Central memory CD8-positive, alpha-beta T cell (primary cell): Measurements from ENCODE around the gene ZFAND3.

ENCODE experiments used
- ATAC-seq: fragments of 150-1000 bp; cut with Tn5 transposase; replicated peaks from 2 replicates; pipeline ENCODE4 v1.10.0; 2022; ENCODE audit warnings: mild to moderate bottlenecking, moderate FRiP score, moderate number of reproducible peaks; ENCODE audit not compliant: poor library complexity, severe bottlenecking; ENCODE audit errors: extremely low read depth
- DNase-seq, 2 donors: peaks; one replicate each; pipeline ENCODE4 v3.0.0; 2021; ENCODE audit warnings: low spot score in 2 of 2
- H3K27ac Mint-ChIP-seq: one replicate; pipeline ENCODE4 v1.8.0; 2022; ENCODE audit warnings: low read depth, mild to moderate bottlenecking, moderate library complexity, mixed read lengths
- H3K27me3 Mint-ChIP-seq: one replicate; pipeline ENCODE4 v1.8.0; 2022; ENCODE audit warnings: mixed read lengths
- H3K36me3 Mint-ChIP-seq: one replicate; pipeline ENCODE4 v1.8.0; 2022; ENCODE audit warnings: mild to moderate bottlenecking, moderate library complexity, mixed read lengths; ENCODE audit not compliant: insufficient read depth
- H3K4me1 Mint-ChIP-seq: one replicate; pipeline ENCODE4 v1.8.0; 2022; ENCODE audit warnings: mixed read lengths
- H3K4me3 Mint-ChIP-seq: one replicate; pipeline ENCODE4 v1.8.0; 2022; ENCODE audit warnings: mild to moderate bottlenecking, moderate library complexity, mixed read lengths
- H3K9me3 Mint-ChIP-seq: one replicate; pipeline ENCODE4 v1.8.0; 2022; ENCODE audit warnings: mixed read lengths

The ZFAND3 gene

GRCh38 chr6:37804586-37804985 lies 14.9 kb upstream of the ZFAND3 start:
- no peaks in the 10 kb centered on the region for H3K4me1 Mint-ChIP-seq
- no peak overlapping the region for H3K27ac Mint-ChIP-seq
- no peak overlapping the region for H3K4me3 Mint-ChIP-seq
- H3K27me3 Mint-ChIP-seq = peaks cover 21% of the 10 kb centered on the region
- ATAC-seq (no peak), DNase-seq (no peak)
- H3K9me3 Mint-ChIP-seq = no peaks in the 10 kb centered on the region
- no peaks in the 10 kb centered on the region for H3K36me3 Mint-ChIP-seq

- Mint-ChIP-seq H3K27ac (no peak overlapping the region), H3K36me3 (no peaks in the 10 kb centered on the region), H3K4me1 (no peaks in the 10 kb centered on the region), H3K27me3 (peaks cover 22% of the 10 kb centered on the region), H3K4me3 (no peak overlapping the region), H3K9me3 (no peaks in the 10 kb centered on the region)
- no peak for ATAC-seq
- DNase-seq = no peak
Observed at GRCh38 chr6:37806213-37806612, 13.3 kb upstream of the ZFAND3 start.

- Mint-ChIP-seq H3K9me3 (no peaks in the 10 kb centered on the region), H3K4me1 (no peaks in the 10 kb centered on the region)
- DNase-seq = no peak
Observed at GRCh38 chr6:37807656-37808055, 11.9 kb upstream of the ZFAND3 start.

GRCh38 chr6:37809197-37809543 lies 10.4 kb upstream of the ZFAND3 start:
- Mint-ChIP-seq H3K27me3 (peaks cover 22% of the 10 kb centered on the region), H3K36me3 (peaks cover 1% of the 10 kb centered on the region), H3K4me3 (no peak overlapping the region), H3K27ac (no peak overlapping the region), H3K4me1 (no peaks in the 10 kb centered on the region), H3K9me3 (no peaks in the 10 kb centered on the region)
- DNase-seq (no peak), ATAC-seq (no peak)

More at GRCh38 chr6:37807656-37808055, 11.9 kb upstream of the ZFAND3 start:
- no peak overlapping the region for H3K27ac Mint-ChIP-seq
- H3K27me3 Mint-ChIP-seq = peaks cover 22% of the 10 kb centered on the region
- peaks cover 1% of the 10 kb centered on the region for H3K36me3 Mint-ChIP-seq
- H3K4me3 Mint-ChIP-seq = no peak overlapping the region
- no peak for ATAC-seq

- DNase-seq (no peak), ATAC-seq (no peak)
- Mint-ChIP-seq H3K4me1 (peaks cover 6% of the 10 kb centered on the region), H3K9me3 (no peaks in the 10 kb centered on the region), H3K27me3 (peaks cover 18% of the 10 kb centered on the region), H3K4me3 (no peak overlapping the region), H3K36me3 (peaks cover 1% of the 10 kb centered on the region), H3K27ac (no peak overlapping the region)
Observed at GRCh38 chr6:37812841-37813240, 6.7 kb upstream of the ZFAND3 start.

- H3K36me3 Mint-ChIP-seq = peaks cover 10% of the 10 kb centered on the region
- ATAC-seq (no peak), DNase-seq (no peak)
- H3K27me3 Mint-ChIP-seq = peaks cover 3% of the 10 kb centered on the region
- no peak overlapping the region for H3K4me3 Mint-ChIP-seq
- H3K4me1 Mint-ChIP-seq = peaks cover 6% of the 10 kb centered on the region
- no peak overlapping the region for H3K27ac Mint-ChIP-seq
- H3K9me3 Mint-ChIP-seq = no peaks in the 10 kb centered on the region
Observed at GRCh38 chr6:37814374-37814773, 5.2 kb upstream of the ZFAND3 start.

- ATAC-seq (no peak), DNase-seq (no peak)
- H3K27me3 Mint-ChIP-seq = no peaks in the 10 kb centered on the region
- peaks cover 18% of the 10 kb centered on the region for H3K36me3 Mint-ChIP-seq
- peaks cover 22% of the 10 kb centered on the region for H3K4me1 Mint-ChIP-seq
- H3K4me3 Mint-ChIP-seq = no peak overlapping the region
- no peak overlapping the region for H3K27ac Mint-ChIP-seq
- H3K9me3 Mint-ChIP-seq = no peaks in the 10 kb centered on the region
Observed at GRCh38 chr6:37816599-37817375, 2.7 kb upstream of the ZFAND3 start.

- DNase-seq = no peak
- peak overlapping the region; percentile 92 for H3K4me3 Mint-ChIP-seq
- H3K27me3 Mint-ChIP-seq = no peaks in the 10 kb centered on the region
- no peaks in the 10 kb centered on the region for H3K9me3 Mint-ChIP-seq
- H3K27ac Mint-ChIP-seq = peak overlapping the region; percentile 96
- H3K4me1 Mint-ChIP-seq = peaks cover 40% of the 10 kb centered on the region
- peak; percentile 79 for ATAC-seq
- H3K36me3 Mint-ChIP-seq = peaks cover 16% of the 10 kb centered on the region
Observed at GRCh38 chr6:37818536-37819176, 871 bp upstream of the ZFAND3 start.

GRCh38 chr6:37819802-37820717 lies 533 bp downstream of the ZFAND3 start:
- peaks cover 16% of the 10 kb centered on the region for H3K36me3 Mint-ChIP-seq

GRCh38 chr6:37820718-37821079 lies 1.2 kb downstream of the ZFAND3 start:
- peak overlapping the region; percentile 92 for H3K4me3 Mint-ChIP-seq
- ATAC-seq = no peak

More at GRCh38 chr6:37819802-37820717, 533 bp downstream of the ZFAND3 start:
- Mint-ChIP-seq H3K4me1 (peaks cover 52% of the 10 kb centered on the region), H3K27me3 (no peaks in the 10 kb centered on the region), H3K9me3 (no peaks in the 10 kb centered on the region), H3K27ac (peak overlapping the region; percentile 96), H3K4me3 (peak overlapping the region; percentile 92)
- DNase-seq (peak in 1 of 2 donors; percentile 20), ATAC-seq (peak; percentile 29)

GRCh38 chr6:37821446-37821845 lies 1.9 kb downstream of the ZFAND3 start:
- Mint-ChIP-seq H3K9me3 (no peaks in the 10 kb centered on the region), H3K27me3 (no peaks in the 10 kb centered on the region), H3K36me3 (peaks cover 16% of the 10 kb centered on the region), H3K4me3 (peak overlapping the region; percentile 92), H3K27ac (peak overlapping the region; percentile 92), H3K4me1 (peaks cover 65% of the 10 kb centered on the region)
- DNase-seq = no peak
- ATAC-seq = no peak

More at GRCh38 chr6:37820718-37821079, 1.2 kb downstream of the ZFAND3 start:
- H3K9me3 Mint-ChIP-seq = no peaks in the 10 kb centered on the region
- H3K27me3 Mint-ChIP-seq = no peaks in the 10 kb centered on the region
- DNase-seq = no peak
- peaks cover 16% of the 10 kb centered on the region for H3K36me3 Mint-ChIP-seq
- peak overlapping the region; percentile 92 for H3K27ac Mint-ChIP-seq
- peaks cover 58% of the 10 kb centered on the region for H3K4me1 Mint-ChIP-seq

- ATAC-seq (no peak), DNase-seq (no peak)
- H3K9me3 Mint-ChIP-seq = no peaks in the 10 kb centered on the region
- H3K36me3 Mint-ChIP-seq = peaks cover 16% of the 10 kb centered on the region
- H3K27me3 Mint-ChIP-seq = no peaks in the 10 kb centered on the region
- H3K4me3 Mint-ChIP-seq = no peak overlapping the region
- H3K27ac Mint-ChIP-seq = peak overlapping the region; percentile 54
- peaks cover 72% of the 10 kb centered on the region for H3K4me1 Mint-ChIP-seq
Observed at GRCh38 chr6:37822851-37823682, 3.5 kb downstream of the ZFAND3 start.
